PC-3 (cell line): ENCODE data around the gene GDI2. TPM values are rescaled to one million over a fixed set of nuclear protein-coding genes. Genes with fewer than 3 reads are reported as not detected.

Experiments used
- ATAC-seq: fragments of 200-7000 bp; cut with Tn5 transposase; 2 replicates; pipeline ENCODE4 v1.9.1; 2020; ENCODE audit warnings: mild to moderate bottlenecking, moderate library complexity
- BruUV-seq: library from RNA; stranded (reverse); fragments of 400-500 nt; replicated peaks from 2 replicates; lab custom pipeline; 2021; lab: Mats Ljungman, UMichigan
- CTCF ChIA-PET: fragments of 300-600 bp; sonication (Branson Sonifier 250); formaldehyde crosslinking; loops from one replicate; lab custom pipeline; 2022; ENCODE audit warnings: antibody characterized with exemption; lab: Charles Lee
- POLR2A ChIA-PET: fragments of 300-600 bp; sonication (Branson Sonifier 250); formaldehyde crosslinking; loops from one replicate; lab custom pipeline; 2022; ENCODE audit warnings: antibody characterized with exemption; ENCODE audit not compliant: unreplicated experiment; lab: Charles Lee
- DNase-seq: peaks from one replicate; pipeline ENCODE4 v3.0.0-alpha.2; 2015
- H2AFZ ChIP-seq: fragments of 300-600 bp; sonication (generic); 2 replicates; pipeline ENCODE4 v1.6.0; 2016; ENCODE audit warnings: antibody characterized with exemption, low read length
- H3F3A ChIP-seq: fragments of 300-600 bp; sonication (generic); one replicate; pipeline ENCODE4 v1.6.0; 2017; ENCODE audit warnings: antibody characterized with exemption, low read length, control low read depth, mild to moderate bottlenecking; ENCODE audit not compliant: unreplicated experiment
- H3K27ac ChIP-seq: fragments of 300-600 bp; sonication (generic); 2 replicates; pipeline ENCODE4 v1.5.1; 2016; ENCODE audit warnings: mild to moderate bottlenecking, low read length
- H3K27me3 ChIP-seq: fragments of 300-600 bp; sonication (generic); 2 replicates; pipeline ENCODE4 v1.6.1; 2016; ENCODE audit warnings: low read length, mixed read lengths
- H3K36me3 ChIP-seq: fragments of 300-600 bp; sonication (generic); 2 replicates; pipeline ENCODE4 v1.6.1; 2016; ENCODE audit warnings: low read depth, mixed run types, low read length, mixed read lengths
- H3K4me1 ChIP-seq: fragments of 300-600 bp; sonication (generic); 2 replicates; pipeline ENCODE4 v1.5.1; 2016; ENCODE audit warnings: low read length; ENCODE audit not compliant: insufficient read depth
- H3K4me2 ChIP-seq: fragments of 300-600 bp; sonication (generic); 2 replicates; pipeline ENCODE4 v1.6.0; 2016; ENCODE audit warnings: low read length
- H3K4me3 ChIP-seq: fragments of 300-600 bp; sonication (generic); 2 replicates; pipeline ENCODE4 v1.5.1; 2016; ENCODE audit warnings: mild to moderate bottlenecking, low read length, mixed read lengths
- H3K79me2 ChIP-seq: fragments of 300-600 bp; sonication (generic); 2 replicates; pipeline ENCODE4 v1.6.1; 2017; ENCODE audit warnings: low read length, mixed read lengths
- H3K9ac ChIP-seq: fragments of 300-600 bp; sonication (generic); 2 replicates; pipeline ENCODE4 v1.6.0; 2016; ENCODE audit warnings: mild to moderate bottlenecking, low read length
- H3K9me2 ChIP-seq: fragments of 300-600 bp; sonication (generic); replicated peaks from 2 replicates; pipeline ENCODE4 v1.6.1; 2016; ENCODE audit warnings: mixed run types, low read length, mixed read lengths
- H3K9me3 ChIP-seq: fragments of 300-600 bp; sonication (generic); 2 replicates; pipeline ENCODE4 v1.6.1; 2016; ENCODE audit warnings: low read length, mixed read lengths
- H4K20me1 ChIP-seq: fragments of 300-600 bp; sonication (generic); 2 replicates; pipeline ENCODE4 v1.6.1; 2016; ENCODE audit warnings: low read length, mixed read lengths
- CTCF ChIP-seq: fragments of 300-600 bp; sonication (generic); conservative IDR thresholded peaks from 2 replicates; pipeline ENCODE4 v1.5.1; 2017; ENCODE audit warnings: antibody characterized with exemption, low read depth, mild to moderate bottlenecking, low read length
- EZH2 ChIP-seq: fragments of 300-600 bp; sonication (generic); IDR thresholded peaks from one replicate; pipeline ENCODE4 v1.6.1; 2017; ENCODE audit warnings: antibody characterized with exemption, mild to moderate bottlenecking, low read length; ENCODE audit not compliant: unreplicated experiment
- EZH2phosphoT487 ChIP-seq: fragments of 300-600 bp; sonication (generic); IDR thresholded peaks from 2 replicates; pipeline ENCODE4 v1.6.1; 2018; ENCODE audit warnings: mild to moderate bottlenecking, antibody characterized with exemption, low read length, borderline replicate concordance
- intact Hi-C: fragments of 100-400 bp; cut with micrococcal nuclease; formaldehyde crosslinking; loops from 2 replicates; pipeline ENCODE4 v1.9.0; 2023
- total RNA-seq: library from RNA; depleted of rRNA; stranded (reverse); fragments of >200 nt; gene quantifications from 2 replicates; pipeline ENCODE4 v1.2.3, GENCODE V29; 2014

The GDI2 gene
- total RNA-seq, 1 experiment from 2014 or later: 122 TPM

- Histone ChIP-seq H3K9me2 (no peaks in the 10 kb centered on the region), H3K36me3 (peaks cover 9% of the 10 kb centered on the region), H3K4me2 (no peak overlapping the region), H3K9me3 (no peaks in the 10 kb centered on the region), H3K9ac (no peak overlapping the region), H3K4me1 (no peaks in the 10 kb centered on the region), H3K27ac (no peak overlapping the region), H3K27me3 (no peaks in the 10 kb centered on the region), H4K20me1 (no peaks in the 10 kb centered on the region), H3F3A (no peaks in the 10 kb centered on the region), H3K4me3 (no peak overlapping the region), H2AFZ (no peak overlapping the region), H3K79me2 (no peaks in the 10 kb centered on the region)
- CTCF ChIA-PET: no interaction called here
- no peak for DNase-seq
- BruUV-seq: no TSS peak
- intact Hi-C loops: no loop called here
- POLR2A ChIA-PET: no interaction called here
- ATAC-seq: no peak
- no peak for TF ChIP-seq EZH2
- no peak for TF ChIP-seq CTCF
- no peak for TF ChIP-seq EZH2phosphoT487
Observed at GRCh38 chr10:5744849-5745248, 68.4 kb downstream of the GDI2 start.

GRCh38 chr10:5743736-5744135, 69.5 kb downstream of the GDI2 start:
- ATAC-seq: no peak
- H3K4me1 ChIP-seq: no peaks in the 10 kb centered on the region
- no peak overlapping the region for H2AFZ ChIP-seq
- H3K27me3 ChIP-seq: no peaks in the 10 kb centered on the region
- no peaks in the 10 kb centered on the region for H3K79me2 ChIP-seq
- H3K27ac ChIP-seq: no peak overlapping the region
- POLR2A ChIA-PET: no interaction called here
- no peak overlapping the region for H3K9ac ChIP-seq
- intact Hi-C loops: no loop called here
- H3K36me3 ChIP-seq: peaks cover 9% of the 10 kb centered on the region
- TF ChIP-seq CTCF (no peak), EZH2 (no peak)
- DNase-seq: no peak
- H3K4me3 ChIP-seq: no peak overlapping the region
- no peaks in the 10 kb centered on the region for H3K9me2 ChIP-seq
- H3K9me3 ChIP-seq: no peaks in the 10 kb centered on the region
- H3F3A ChIP-seq: no peaks in the 10 kb centered on the region
- CTCF ChIA-PET: no interaction called here
- BruUV-seq: no TSS peak
- no peaks in the 10 kb centered on the region for H4K20me1 ChIP-seq
- no peak overlapping the region for H3K4me2 ChIP-seq

GRCh38 chr10:5742116-5742515, 71.1 kb downstream of the GDI2 start:
- no peak overlapping the region for H2AFZ ChIP-seq
- H3F3A ChIP-seq: no peaks in the 10 kb centered on the region
- BruUV-seq: no TSS peak
- intact Hi-C loops: no loop called here
- H3K36me3 ChIP-seq: peaks cover 9% of the 10 kb centered on the region
- ChIA-PET POLR2A (no interaction called here), CTCF (no interaction called here)
- no peak overlapping the region for H3K4me2 ChIP-seq
- no peak for ATAC-seq
- no peaks in the 10 kb centered on the region for H3K9me2 ChIP-seq
- H3K4me1 ChIP-seq: no peaks in the 10 kb centered on the region
- no peak overlapping the region for H3K9ac ChIP-seq
- no peaks in the 10 kb centered on the region for H3K9me3 ChIP-seq
- no peaks in the 10 kb centered on the region for H3K27me3 ChIP-seq
- TF ChIP-seq EZH2 (no peak), EZH2phosphoT487 (no peak), CTCF (no peak)
- no peak for DNase-seq
- no peak overlapping the region for H3K4me3 ChIP-seq
- H4K20me1 ChIP-seq: no peaks in the 10 kb centered on the region
- H3K27ac ChIP-seq: no peak overlapping the region
- H3K79me2 ChIP-seq: no peaks in the 10 kb centered on the region
